H1 (cell line): ENCODE measurements around the gene C16orf46. TPM values are rescaled to one million over a fixed set of nuclear protein-coding genes. Genes with fewer than 3 reads are reported as not detected.

Experiments used
- EP300 ChIP-seq, 2 experiments: IDR thresholded peaks; 1 replicate in 1 of 2; 2 replicates in 1 of 2; pipeline ENCODE4 v1.6.1; 2011 to 2012; ENCODE audit warnings: low read depth in 2 of 2, low read length in 2 of 2, mild to moderate bottlenecking in 2 of 2, borderline replicate concordance in 1 of 2, inconsistent platforms in 1 of 2, moderate library complexity in 1 of 2
- NANOG ChIP-seq: IDR thresholded peaks from 2 replicates; pipeline ENCODE4 v1.6.1; 2011; ENCODE audit warnings: low read length, low read depth, mild to moderate bottlenecking, inconsistent platforms; ENCODE audit not compliant: insufficient read depth, poor library complexity, severe bottlenecking
- RAD21 ChIP-seq, 2 experiments: IDR thresholded peaks in 1 of 2; conservative IDR thresholded peaks in 1 of 2; 2 replicates each; pipeline ENCODE4 v1.6.1; 2011; ENCODE audit warnings: low read depth in 2 of 2, low read length in 2 of 2, improper control_type of control experiment in 1 of 2, inconsistent platforms in 1 of 2, mild to moderate bottlenecking in 1 of 2, moderate library complexity in 1 of 2
- polyA plus RNA-seq, 7 experiments: library from polyadenylated mRNA; depleted of rRNA in 3 of 7; stranded (reverse) in 5 of 7; unstranded in 2 of 7; fragments of >200 nt in 5 of 7; fragments of 200-250 nt in 2 of 7; gene quantifications; 1 replicate in 5 of 7; 2 replicates in 1 of 7; 4 replicates in 1 of 7; pipeline versions ENCODE4 v1.2.1 to v1.2.3, GENCODE V29; 2011 to 2013; ENCODE audit warnings: missing spikeins in 2 of 7, mixed read lengths in 2 of 7
- total RNA-seq: library from RNA; stranded (reverse); fragmentation: NEBNext Ultra II Directional; extraction: Animal tissue kit (Norgen Biotek cat#: 25700); gene quantifications from 2 replicates; pipeline ENCODE4 v1.2.1, GENCODE V29; 2021
- TF ChIP-seq, protein P1 (sequence below): fragments of 300-600 bp; sonication (generic); IDR thresholded peaks from 2 replicates; pipeline ENCODE4 v1.7.1; 2012; ENCODE audit warnings: low read length, moderate library complexity, mild to moderate bottlenecking, inconsistent platforms; ENCODE audit not compliant: insufficient replicate concordance
- TF ChIP-seq, protein P2 (sequence below): IDR thresholded peaks from 2 replicates; pipeline ENCODE4 v1.6.1; 2012; ENCODE audit warnings: inconsistent platforms

Gene C16orf46
- total and polyA plus RNA-seq, 2 of the 8 experiments (the other 6 are each of a cell fraction or from before 2014, with no cell fraction given), result 0.48 to 0.60 TPM

DNA sequence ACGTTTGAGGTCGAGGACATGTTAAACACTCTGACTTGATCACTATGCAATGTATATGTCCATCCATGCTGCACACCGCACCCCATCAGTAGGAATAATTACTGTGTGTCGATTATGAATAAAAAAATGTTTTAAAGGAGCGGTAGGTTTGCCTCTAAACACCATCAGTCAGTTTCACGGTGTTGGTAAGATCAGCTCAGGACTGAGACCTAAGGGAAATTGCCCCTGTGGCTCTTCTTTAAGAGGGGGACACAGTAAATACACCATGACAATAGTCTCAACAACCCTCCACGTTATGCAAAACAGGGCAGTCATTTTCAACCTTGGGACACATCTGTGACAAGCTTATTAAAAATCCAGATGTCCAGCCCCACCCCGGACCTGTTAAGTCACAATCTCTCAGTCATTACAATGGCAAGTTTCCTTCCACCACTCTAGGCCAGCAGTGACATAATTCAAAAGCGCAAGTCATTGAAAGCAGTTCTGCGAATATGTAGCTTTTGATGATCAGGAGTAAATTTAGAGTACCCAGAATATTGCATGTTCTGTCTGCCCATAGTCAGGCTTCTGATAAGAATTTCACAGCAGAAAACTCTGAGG is 40.2 kb downstream of the C16orf46 start (continued):
- TF ChIP-seq, protein P1, sequence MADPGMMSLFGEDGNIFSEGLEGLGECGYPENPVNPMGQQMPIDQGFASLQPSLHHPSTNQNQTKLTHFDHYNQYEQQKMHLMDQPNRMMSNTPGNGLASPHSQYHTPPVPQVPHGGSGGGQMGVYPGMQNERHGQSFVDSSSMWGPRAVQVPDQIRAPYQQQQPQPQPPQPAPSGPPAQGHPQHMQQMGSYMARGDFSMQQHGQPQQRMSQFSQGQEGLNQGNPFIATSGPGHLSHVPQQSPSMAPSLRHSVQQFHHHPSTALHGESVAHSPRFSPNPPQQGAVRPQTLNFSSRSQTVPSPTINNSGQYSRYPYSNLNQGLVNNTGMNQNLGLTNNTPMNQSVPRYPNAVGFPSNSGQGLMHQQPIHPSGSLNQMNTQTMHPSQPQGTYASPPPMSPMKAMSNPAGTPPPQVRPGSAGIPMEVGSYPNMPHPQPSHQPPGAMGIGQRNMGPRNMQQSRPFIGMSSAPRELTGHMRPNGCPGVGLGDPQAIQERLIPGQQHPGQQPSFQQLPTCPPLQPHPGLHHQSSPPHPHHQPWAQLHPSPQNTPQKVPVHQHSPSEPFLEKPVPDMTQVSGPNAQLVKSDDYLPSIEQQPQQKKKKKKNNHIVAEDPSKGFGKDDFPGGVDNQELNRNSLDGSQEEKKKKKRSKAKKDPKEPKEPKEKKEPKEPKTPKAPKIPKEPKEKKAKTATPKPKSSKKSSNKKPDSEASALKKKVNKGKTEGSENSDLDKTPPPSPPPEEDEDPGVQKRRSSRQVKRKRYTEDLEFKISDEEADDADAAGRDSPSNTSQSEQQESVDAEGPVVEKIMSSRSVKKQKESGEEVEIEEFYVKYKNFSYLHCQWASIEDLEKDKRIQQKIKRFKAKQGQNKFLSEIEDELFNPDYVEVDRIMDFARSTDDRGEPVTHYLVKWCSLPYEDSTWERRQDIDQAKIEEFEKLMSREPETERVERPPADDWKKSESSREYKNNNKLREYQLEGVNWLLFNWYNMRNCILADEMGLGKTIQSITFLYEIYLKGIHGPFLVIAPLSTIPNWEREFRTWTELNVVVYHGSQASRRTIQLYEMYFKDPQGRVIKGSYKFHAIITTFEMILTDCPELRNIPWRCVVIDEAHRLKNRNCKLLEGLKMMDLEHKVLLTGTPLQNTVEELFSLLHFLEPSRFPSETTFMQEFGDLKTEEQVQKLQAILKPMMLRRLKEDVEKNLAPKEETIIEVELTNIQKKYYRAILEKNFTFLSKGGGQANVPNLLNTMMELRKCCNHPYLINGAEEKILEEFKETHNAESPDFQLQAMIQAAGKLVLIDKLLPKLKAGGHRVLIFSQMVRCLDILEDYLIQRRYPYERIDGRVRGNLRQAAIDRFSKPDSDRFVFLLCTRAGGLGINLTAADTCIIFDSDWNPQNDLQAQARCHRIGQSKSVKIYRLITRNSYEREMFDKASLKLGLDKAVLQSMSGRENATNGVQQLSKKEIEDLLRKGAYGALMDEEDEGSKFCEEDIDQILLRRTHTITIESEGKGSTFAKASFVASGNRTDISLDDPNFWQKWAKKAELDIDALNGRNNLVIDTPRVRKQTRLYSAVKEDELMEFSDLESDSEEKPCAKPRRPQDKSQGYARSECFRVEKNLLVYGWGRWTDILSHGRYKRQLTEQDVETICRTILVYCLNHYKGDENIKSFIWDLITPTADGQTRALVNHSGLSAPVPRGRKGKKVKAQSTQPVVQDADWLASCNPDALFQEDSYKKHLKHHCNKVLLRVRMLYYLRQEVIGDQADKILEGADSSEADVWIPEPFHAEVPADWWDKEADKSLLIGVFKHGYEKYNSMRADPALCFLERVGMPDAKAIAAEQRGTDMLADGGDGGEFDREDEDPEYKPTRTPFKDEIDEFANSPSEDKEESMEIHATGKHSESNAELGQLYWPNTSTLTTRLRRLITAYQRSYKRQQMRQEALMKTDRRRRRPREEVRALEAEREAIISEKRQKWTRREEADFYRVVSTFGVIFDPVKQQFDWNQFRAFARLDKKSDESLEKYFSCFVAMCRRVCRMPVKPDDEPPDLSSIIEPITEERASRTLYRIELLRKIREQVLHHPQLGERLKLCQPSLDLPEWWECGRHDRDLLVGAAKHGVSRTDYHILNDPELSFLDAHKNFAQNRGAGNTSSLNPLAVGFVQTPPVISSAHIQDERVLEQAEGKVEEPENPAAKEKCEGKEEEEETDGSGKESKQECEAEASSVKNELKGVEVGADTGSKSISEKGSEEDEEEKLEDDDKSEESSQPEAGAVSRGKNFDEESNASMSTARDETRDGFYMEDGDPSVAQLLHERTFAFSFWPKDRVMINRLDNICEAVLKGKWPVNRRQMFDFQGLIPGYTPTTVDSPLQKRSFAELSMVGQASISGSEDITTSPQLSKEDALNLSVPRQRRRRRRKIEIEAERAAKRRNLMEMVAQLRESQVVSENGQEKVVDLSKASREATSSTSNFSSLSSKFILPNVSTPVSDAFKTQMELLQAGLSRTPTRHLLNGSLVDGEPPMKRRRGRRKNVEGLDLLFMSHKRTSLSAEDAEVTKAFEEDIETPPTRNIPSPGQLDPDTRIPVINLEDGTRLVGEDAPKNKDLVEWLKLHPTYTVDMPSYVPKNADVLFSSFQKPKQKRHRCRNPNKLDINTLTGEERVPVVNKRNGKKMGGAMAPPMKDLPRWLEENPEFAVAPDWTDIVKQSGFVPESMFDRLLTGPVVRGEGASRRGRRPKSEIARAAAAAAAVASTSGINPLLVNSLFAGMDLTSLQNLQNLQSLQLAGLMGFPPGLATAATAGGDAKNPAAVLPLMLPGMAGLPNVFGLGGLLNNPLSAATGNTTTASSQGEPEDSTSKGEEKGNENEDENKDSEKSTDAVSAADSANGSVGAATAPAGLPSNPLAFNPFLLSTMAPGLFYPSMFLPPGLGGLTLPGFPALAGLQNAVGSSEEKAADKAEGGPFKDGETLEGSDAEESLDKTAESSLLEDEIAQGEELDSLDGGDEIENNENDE, result no peak
- TF ChIP-seq EP300 (IDR thresholded peaks at IDR 0.05; ENCODE audit: borderline replicate concordance in 1 of 2, low read depth in 2 of 2, low read length in 2 of 2) (no peak), RAD21 (IDR thresholded peaks at IDR 0.05 in 1 of 2, conservative IDR thresholded peaks at IDR 0.05 in 1 of 2; ENCODE audit: low read depth in 2 of 2, low read length in 2 of 2) (no peak), NANOG (no peak)
- TF ChIP-seq, protein P2, sequence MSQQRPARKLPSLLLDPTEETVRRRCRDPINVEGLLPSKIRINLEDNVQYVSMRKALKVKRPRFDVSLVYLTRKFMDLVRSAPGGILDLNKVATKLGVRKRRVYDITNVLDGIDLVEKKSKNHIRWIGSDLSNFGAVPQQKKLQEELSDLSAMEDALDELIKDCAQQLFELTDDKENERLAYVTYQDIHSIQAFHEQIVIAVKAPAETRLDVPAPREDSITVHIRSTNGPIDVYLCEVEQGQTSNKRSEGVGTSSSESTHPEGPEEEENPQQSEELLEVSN, result no peak
- TF ChIP-seq, all 59 proteins: peak for 0
